Type B pancreatic cell (in vitro differentiated cells): ENCODE results near the gene AKAP13. TPM values are rescaled to one million over a fixed set of nuclear protein-coding genes. Genes with fewer than 3 reads are reported as not detected.

Source experiments
- DNase-seq: peaks from one replicate; pipeline ENCODE4 v3.0.0; 2021; ENCODE audit warnings: mixed read lengths; ENCODE audit not compliant: unreplicated experiment; ENCODE audit errors: extremely low spot score
- H3K27ac Mint-ChIP-seq: 2 replicates; pipeline ENCODE4 v1.8.0; 2021; ENCODE audit warnings: mild to moderate bottlenecking, mixed read lengths
- H3K27me3 Mint-ChIP-seq: 2 replicates; pipeline ENCODE4 v1.8.0; 2021; ENCODE audit warnings: mixed read lengths
- H3K36me3 Mint-ChIP-seq: 2 replicates; pipeline ENCODE4 v1.8.0; 2021; ENCODE audit warnings: mixed read lengths
- H3K4me1 Mint-ChIP-seq: one replicate; pipeline ENCODE4 v1.8.0; 2021; ENCODE audit warnings: mixed read lengths; ENCODE audit not compliant: unreplicated experiment
- H3K4me3 Mint-ChIP-seq: 2 replicates; pipeline ENCODE4 v1.8.0; 2021; ENCODE audit warnings: mild to moderate bottlenecking, mixed read lengths
- H3K9me3 Mint-ChIP-seq: 2 replicates; pipeline ENCODE4 v1.8.0; 2021; ENCODE audit warnings: mixed read lengths
- total RNA-seq: library from RNA; stranded (reverse); gene quantifications from 2 replicates; pipeline ENCODE4 v1.2.1, GENCODE V29; 2021; ENCODE audit warnings: low replicate concordance
- TF ChIP-seq, protein P1 (sequence below): fragments of 200-600 bp; sonication (generic); conservative IDR thresholded peaks from 2 replicates; pipeline ENCODE4 v1.5.0; 2021; ENCODE audit warnings: antibody characterized with exemption, mild to moderate bottlenecking

AKAP13 gene
- total RNA-seq, 1 donor from 2014 or later = 75.7 TPM

DNA sequence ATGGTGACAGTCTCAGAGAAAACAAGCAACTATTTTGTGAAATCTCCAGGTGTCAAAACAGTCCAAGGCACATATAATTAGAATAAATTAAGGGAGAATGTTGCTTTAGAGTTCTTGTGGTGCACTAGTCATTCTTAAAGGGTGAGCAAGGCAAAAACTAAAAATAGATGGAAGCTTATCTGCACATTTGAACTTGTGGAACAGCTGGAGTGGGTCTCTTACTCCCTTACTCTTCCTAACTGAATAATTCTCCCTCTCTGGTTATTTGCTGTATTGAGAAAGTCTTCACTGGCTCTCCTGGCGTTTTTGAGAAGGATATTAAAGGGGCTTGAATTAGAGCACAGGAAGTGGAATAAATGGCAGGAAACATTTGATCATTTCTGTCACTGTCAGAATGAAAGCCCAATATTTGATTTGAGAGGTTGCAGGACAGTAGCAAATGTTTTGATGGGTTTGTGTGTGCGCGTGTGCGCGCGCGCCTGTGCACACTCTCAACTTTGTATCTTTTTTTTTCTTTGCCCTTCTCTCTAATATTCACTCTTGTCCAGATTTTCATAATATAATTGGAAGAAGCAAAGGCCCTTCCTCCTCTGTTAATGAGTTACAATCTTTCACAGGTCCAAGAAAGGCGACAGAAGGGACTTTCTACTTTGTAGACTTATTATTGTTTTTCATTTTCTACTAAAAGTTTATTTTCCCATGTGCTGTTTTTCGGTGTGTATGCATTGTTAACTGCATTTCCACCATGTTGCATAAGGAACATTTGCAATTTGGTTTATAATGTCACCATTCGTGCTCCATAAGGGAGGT is 40.9 kb downstream of the AKAP13 start:
- Mint-ChIP-seq H3K27ac (no peak overlapping the region), H3K27me3 (no peaks in the 10 kb centered on the region), H3K9me3 (peaks cover 4% of the 10 kb centered on the region), H3K4me3 (no peak overlapping the region), H3K4me1 (peaks cover 20% of the 10 kb centered on the region), H3K36me3 (peaks cover 8% of the 10 kb centered on the region)
- TF ChIP-seq, protein P1, sequence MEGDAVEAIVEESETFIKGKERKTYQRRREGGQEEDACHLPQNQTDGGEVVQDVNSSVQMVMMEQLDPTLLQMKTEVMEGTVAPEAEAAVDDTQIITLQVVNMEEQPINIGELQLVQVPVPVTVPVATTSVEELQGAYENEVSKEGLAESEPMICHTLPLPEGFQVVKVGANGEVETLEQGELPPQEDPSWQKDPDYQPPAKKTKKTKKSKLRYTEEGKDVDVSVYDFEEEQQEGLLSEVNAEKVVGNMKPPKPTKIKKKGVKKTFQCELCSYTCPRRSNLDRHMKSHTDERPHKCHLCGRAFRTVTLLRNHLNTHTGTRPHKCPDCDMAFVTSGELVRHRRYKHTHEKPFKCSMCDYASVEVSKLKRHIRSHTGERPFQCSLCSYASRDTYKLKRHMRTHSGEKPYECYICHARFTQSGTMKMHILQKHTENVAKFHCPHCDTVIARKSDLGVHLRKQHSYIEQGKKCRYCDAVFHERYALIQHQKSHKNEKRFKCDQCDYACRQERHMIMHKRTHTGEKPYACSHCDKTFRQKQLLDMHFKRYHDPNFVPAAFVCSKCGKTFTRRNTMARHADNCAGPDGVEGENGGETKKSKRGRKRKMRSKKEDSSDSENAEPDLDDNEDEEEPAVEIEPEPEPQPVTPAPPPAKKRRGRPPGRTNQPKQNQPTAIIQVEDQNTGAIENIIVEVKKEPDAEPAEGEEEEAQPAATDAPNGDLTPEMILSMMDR = no peak
- DNase-seq = no peak

DNA sequence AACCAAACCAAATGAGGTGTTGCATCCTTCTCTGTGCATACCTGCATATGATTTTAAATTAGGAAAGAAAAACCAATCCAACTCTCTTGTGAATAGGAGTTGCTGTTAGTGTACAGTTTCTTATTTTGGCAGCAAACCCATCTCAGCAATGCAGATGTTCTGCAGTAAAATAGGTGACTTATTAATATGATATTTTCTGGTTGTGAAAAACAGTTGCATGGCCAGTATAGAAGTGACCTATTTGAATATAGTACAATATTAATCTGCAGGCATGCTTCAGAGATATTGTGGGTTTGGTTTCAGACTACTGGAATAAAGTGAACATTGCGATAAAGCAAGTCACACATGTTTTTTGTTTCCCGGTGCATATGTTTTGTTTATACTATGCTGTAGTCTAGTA is 42.2 kb downstream of the AKAP13 start:
- H3K4me1 Mint-ChIP-seq = peaks cover 20% of the 10 kb centered on the region
- TF ChIP-seq, protein P1 = no peak
- H3K27ac Mint-ChIP-seq = no peak overlapping the region
- no peak for DNase-seq
- H3K27me3 Mint-ChIP-seq = no peaks in the 10 kb centered on the region
- peaks cover 8% of the 10 kb centered on the region for H3K9me3 Mint-ChIP-seq
- peaks cover 8% of the 10 kb centered on the region for H3K36me3 Mint-ChIP-seq
- H3K4me3 Mint-ChIP-seq = no peak overlapping the region

DNA sequence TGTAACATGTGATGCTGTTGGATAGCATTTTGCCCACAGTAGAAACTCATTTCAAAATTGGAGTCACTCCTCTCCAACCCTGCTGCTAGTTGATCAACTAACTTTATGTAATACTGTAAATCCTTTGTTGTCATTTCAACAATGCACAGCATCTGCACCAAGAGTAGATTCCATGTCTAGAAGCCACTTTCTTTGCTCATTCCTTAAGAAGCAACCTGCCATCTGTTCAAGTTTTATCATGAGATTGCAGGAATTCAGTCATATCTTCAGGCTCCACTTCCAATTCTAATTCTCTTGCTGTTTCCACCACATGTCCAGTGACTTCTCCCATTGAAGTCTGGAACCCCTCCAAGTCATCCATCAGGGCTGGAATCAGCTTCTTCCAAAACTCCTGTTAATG is 42.9 kb downstream of the AKAP13 start:
- TF ChIP-seq, protein P1 = no peak
- Mint-ChIP-seq H3K4me3 (no peak overlapping the region), H3K27me3 (no peaks in the 10 kb centered on the region), H3K4me1 (peaks cover 20% of the 10 kb centered on the region), H3K36me3 (peaks cover 8% of the 10 kb centered on the region), H3K27ac (no peak overlapping the region), H3K9me3 (peaks cover 8% of the 10 kb centered on the region)
- DNase-seq = no peak

DNA sequence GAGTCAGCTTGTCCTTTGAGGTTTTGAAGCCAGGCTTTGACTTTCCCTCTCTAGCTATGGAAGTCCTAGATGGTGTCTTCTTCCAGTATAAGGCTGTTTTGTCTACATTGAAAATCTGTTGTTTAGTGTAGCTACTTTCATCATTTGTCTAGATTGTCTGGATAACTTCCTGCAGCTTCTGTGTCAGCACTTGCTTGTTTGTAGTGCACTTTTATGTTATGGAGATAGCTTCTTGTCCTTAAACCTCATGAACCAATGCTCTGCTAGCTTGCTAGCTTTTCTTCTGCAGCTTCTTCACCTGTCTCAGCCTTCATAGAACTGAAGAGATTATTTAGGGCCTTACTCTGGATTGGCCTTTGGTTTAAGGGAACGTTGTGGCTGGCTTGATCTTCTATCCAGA is 43.8 kb downstream of the AKAP13 start:
- Mint-ChIP-seq H3K27me3 (no peaks in the 10 kb centered on the region), H3K4me1 (peaks cover 20% of the 10 kb centered on the region), H3K4me3 (no peak overlapping the region), H3K27ac (no peak overlapping the region), H3K36me3 (peaks cover 8% of the 10 kb centered on the region), H3K9me3 (peaks cover 9% of the 10 kb centered on the region)
- no peak for DNase-seq
- TF ChIP-seq, protein P1 = no peak

DNA sequence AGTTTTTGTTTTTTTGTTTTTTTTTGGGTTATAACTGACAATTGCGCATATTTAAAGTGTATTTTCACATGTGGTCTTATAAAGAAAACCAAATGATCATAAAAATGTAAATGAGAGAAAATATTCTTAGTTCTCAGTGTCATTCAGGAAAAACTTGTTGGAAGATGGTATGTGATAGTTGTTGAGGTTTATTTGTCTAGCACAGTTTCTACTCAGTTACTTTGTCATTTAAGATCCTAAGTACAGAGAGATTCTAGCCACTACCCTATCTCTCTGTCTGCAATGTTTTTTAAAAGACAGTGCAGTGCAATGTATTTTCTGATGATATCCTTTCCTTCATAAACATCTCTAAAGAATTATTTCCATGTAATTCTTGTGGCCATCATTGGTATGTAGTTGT is 46.1 kb downstream of the AKAP13 start:
- H3K27me3 Mint-ChIP-seq = no peaks in the 10 kb centered on the region
- TF ChIP-seq, protein P1 = no peak
- H3K4me3 Mint-ChIP-seq = no peak overlapping the region
- DNase-seq = no peak
- peaks cover 3% of the 10 kb centered on the region for H3K36me3 Mint-ChIP-seq
- peaks cover 13% of the 10 kb centered on the region for H3K9me3 Mint-ChIP-seq
- peaks cover 13% of the 10 kb centered on the region for H3K4me1 Mint-ChIP-seq
- no peak overlapping the region for H3K27ac Mint-ChIP-seq
